Motor neuron (in vitro differentiated cells): ENCODE measurements around the gene PLEKHG4B. TPM values are rescaled to one million over a fixed set of nuclear protein-coding genes. Genes with fewer than 3 reads are reported as not detected.
"Not testable (repeated sequence)": the region's sequence is repeated elsewhere in the genome, so short reads cannot be mapped to it uniquely, and the experiment has no call there.

Experiments used
- ATAC-seq, 8 experiments: fragments of 200-7000 bp; cut with Tn5 transposase; replicated peaks in 6 of 8; 2 replicates each; pipeline ENCODE4 v1.8.0; 2021; ENCODE audit warnings: mild to moderate bottlenecking in 8 of 8, moderate library complexity in 8 of 8
- H3K27ac ChIP-seq, 2 donors: fragments of 250-450 bp; sonication (Bioruptor Pico); 2 replicates each; pipeline ENCODE4 v1.9.0; 2021; ENCODE audit warnings: antibody characterized with exemption in 2 of 2, mild to moderate bottlenecking in 2 of 2, moderate library complexity in 1 of 2
- H3K4me1 ChIP-seq, 2 donors: fragments of 250-450 bp; sonication (Bioruptor Pico); replicated peaks in 1 of 2; 2 replicates each; pipeline ENCODE4 v1.6.1; 2021; ENCODE audit warnings: antibody characterized with exemption in 2 of 2, mild to moderate bottlenecking in 2 of 2, moderate library complexity in 1 of 2
- H3K4me3 ChIP-seq, 5 donors: fragments of 250-450 bp; sonication (Bioruptor Pico); 2 replicates each; pipeline ENCODE4 v1.9.0; 2021; ENCODE audit warnings: antibody characterized with exemption in 5 of 5, mild to moderate bottlenecking in 5 of 5, moderate library complexity in 4 of 5
- WGBS, 10 experiments: fragments of 450-650 bp; shearing (Covaris generic); methylation state at CpG; one replicate each; pipeline ENCODE4 v1.0.0; 2022; 5-methylcytosine and 5-hydroxymethylcytosine counted together
- in situ Hi-C, 9 experiments: fragments of 400-800 bp; cut with MboI; loops; one replicate each; pipeline ENCODE4 v1.15.0; 2021; ENCODE audit warnings: low sequenced_read_pairs in 9 of 9, low pct_unique_long_range_greater_than_20kb in 2 of 9; ENCODE audit not compliant: unreplicated experiment in 9 of 9
- total RNA-seq, 8 experiments: library from RNA; unstranded; fragments of 300-600 nt; gene quantifications; 2 replicates each; pipeline versions ENCODE4 v1.2.3 to v1.2.4, GENCODE V29; 2022

Gene PLEKHG4B
- total RNA-seq, 8 experiments from 2014 or later = 0.09 to 7.3 (median 3.2) TPM

DNA sequence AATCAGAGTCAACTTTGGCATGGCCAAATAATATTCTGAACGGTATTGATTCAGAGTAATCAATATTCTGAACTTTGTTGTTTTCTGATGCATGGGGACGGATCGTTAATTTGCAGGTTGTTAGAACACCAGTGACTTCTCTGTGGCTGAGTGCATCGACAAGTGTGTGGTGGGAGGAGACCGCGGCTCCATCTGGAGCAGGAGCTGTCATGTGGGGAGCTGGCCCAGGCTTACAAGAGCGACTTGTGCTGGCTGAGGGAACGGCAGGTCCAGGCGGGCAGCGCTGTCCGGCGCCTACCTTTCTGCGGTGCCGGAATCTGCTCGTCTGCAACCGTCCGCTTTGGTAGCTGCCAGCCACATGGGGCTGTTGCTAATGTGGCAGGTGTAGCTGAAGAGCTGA, 135.4 kb downstream of the PLEKHG4B start:
- 50 to 100% (median 80%) methylated on average over 1 to 5 of the region's 17 CpGs; no CpG with 5 or more reads in 5 of the 10 experiments for WGBS, 10 experiments
- H3K27ac ChIP-seq, ATAC-seq, in situ Hi-C loops, H3K4me1 ChIP-seq, H3K4me3 ChIP-seq: not testable (repeated sequence)

DNA sequence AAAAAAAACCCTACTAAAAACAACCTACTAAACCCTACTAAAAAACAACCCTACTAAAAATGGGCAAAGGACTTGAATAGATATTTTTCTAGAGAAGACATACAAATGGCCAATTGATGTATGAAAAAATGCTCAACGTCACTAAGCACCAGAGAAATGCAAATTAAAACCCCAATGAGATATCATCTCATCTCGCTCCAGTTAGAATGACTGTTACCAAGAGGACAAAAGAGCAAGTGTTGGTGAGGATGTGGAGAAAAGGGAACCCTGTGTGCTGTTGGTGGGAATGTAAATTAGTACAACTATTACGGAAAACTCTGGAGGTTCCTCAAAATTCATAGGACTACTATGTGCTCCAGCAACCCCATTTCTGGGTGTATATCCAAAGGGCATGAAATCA, 136.9 kb downstream of the PLEKHG4B start:
- WGBS, 10 experiments = 40 to 100% (median 79%) methylated on average over 1 to 3 of the region's 3 CpGs; no CpG with 5 or more reads in 1 of the 10 experiments
- in situ Hi-C loops = no loop called here

DNA sequence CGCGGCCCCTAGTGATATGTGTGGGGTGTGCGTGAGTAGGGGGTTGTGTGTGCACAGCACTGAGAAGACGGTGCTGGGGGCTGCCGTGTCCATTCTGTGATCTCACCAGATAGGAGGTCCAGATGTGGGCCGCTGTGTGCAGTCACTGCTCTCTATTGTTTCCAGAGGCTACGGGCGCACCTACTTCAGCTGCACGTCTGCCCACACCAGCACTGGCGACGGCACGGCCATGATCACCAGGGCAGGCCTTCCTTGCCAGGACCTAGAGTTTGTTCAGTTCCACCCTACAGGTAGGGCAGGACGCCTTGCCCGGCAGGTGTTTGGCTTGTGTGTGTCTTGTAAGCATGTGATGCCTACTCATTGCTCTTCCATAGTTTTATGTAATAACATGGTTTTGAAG, 138.7 kb downstream of the PLEKHG4B start:
- H3K27ac ChIP-seq = no peak overlapping the region
- no peaks in the 10 kb centered on the region for H3K4me1 ChIP-seq
- in situ Hi-C loops = no loop called here
- ATAC-seq = no peak
- no peak overlapping the region for H3K4me3 ChIP-seq
- 100% methylated on average over 1 to 2 of the region's 14 CpGs; no CpG with 5 or more reads in 8 of the 10 experiments for whole genome bisulfite sequencing, 10 experiments

More for the DNA sequence above, 136.9 kb downstream of the PLEKHG4B start:
- Histone ChIP-seq H3K27ac (no peak overlapping the region), H3K4me3 (no peak overlapping the region), H3K4me1 (no peaks in the 10 kb centered on the region)
- ATAC-seq = no peak

DNA sequence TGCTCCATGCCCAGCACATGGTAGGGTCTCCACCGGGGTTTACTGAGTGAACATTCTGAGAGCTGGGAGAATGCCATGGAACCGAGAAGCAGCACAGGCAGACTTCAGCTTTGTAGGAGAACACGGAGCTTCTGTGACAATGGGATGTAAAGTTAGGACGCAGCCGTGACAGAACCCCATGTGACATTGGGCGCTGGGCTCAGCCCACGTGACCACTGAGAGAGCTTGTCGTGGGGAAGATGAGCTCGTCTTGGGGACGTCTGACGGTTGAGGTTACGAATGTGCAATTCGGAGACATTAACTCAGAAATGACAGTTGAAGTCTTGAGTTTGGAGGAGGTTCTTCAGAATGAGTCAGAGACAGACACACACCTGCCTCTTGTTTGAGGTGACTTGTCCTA, 139.7 kb downstream of the PLEKHG4B start:
- no peak overlapping the region for H3K27ac ChIP-seq
- in situ Hi-C loops = no loop called here
- no peaks in the 10 kb centered on the region for H3K4me1 ChIP-seq
- H3K4me3 ChIP-seq = no peak overlapping the region
- no peak for ATAC-seq
- 89 to 100% (median 95%) methylated on average over 1 to 5 of the region's 13 CpGs; no CpG with 5 or more reads in 4 of the 10 experiments for WGBS, 10 experiments

DNA sequence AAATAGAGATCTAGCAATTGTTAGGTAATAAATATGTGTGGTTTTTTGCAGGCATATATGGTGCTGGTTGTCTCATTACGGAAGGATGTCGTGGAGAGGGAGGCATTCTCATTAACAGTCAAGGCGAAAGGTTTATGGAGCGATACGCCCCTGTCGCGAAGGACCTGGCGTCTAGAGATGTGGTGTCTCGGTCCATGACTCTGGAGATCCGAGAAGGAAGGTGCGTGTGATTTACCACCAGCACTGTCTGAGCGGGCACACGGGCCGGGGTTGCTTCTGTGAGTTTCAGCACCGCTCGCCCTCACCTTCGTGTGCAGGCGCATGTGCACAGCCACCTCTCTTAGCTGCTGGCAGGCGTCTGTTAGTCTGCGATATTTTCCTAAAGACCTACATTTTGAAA, 141.5 kb downstream of the PLEKHG4B start:
- H3K4me1 ChIP-seq, H3K27ac ChIP-seq, in situ Hi-C loops, H3K4me3 ChIP-seq, ATAC-seq: not testable (repeated sequence)
- WGBS, 10 experiments = 89 to 100% (median 94%) methylated on average over 2 to 9 of the region's 20 CpGs; no CpG with 5 or more reads in 5 of the 10 experiments

DNA sequence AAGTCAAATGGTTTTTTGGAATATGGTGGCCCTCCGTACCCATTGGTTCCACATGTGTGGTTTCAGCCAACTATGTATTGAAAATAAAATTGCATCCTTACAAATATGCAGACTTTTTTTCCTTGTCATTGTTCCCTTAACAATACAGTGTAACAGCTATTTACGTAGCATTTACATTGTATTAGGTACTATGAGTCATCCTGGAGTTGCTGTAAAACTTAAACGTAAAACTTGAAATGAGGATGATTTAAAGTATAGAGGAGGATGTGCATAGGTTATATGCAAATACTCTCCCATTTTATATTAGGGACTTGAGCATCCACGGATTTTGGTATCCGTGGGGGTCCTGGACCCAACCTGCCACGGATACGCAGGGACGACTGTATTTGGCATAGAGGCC, 142.5 kb downstream of the PLEKHG4B start:
- H3K4me3 ChIP-seq = no peak overlapping the region
- H3K4me1 ChIP-seq = no peaks in the 10 kb centered on the region
- peak in 1 of 8 experiments; percentile 8 for ATAC-seq
- in situ Hi-C loops = no loop called here
- WGBS, 10 experiments = 71 to 100% (median 83%) methylated on average over 2 to 5 of the region's 8 CpGs; no CpG with 5 or more reads in 1 of the 10 experiments
- H3K27ac ChIP-seq = no peak overlapping the region

DNA sequence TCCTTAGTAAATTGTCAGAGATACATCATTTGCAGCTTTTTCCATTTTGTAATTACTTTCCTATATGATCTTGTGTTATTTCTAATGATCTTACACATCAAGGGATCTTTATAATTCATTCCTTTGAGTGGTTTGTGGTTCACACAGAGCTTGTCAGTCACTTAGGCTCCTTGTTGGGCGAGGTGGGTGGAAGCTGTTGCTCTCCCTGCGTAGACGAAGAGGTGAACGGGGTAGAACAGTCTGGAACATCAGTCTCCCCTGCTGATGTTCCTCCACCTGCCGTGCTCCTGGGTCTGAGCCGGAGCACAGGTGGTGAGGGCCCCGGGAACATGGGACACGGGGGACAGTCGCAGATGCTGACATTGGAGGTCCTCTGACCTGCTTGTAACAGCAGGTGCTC, 143.6 kb downstream of the PLEKHG4B start:
- H3K27ac ChIP-seq, in situ Hi-C loops, ATAC-seq, H3K4me1 ChIP-seq, H3K4me3 ChIP-seq: not testable (repeated sequence)
- WGBS, 10 experiments = 92 to 100% (median 93%) methylated on average over 2 to 3 of the region's 9 CpGs; no CpG with 5 or more reads in 7 of the 10 experiments

DNA sequence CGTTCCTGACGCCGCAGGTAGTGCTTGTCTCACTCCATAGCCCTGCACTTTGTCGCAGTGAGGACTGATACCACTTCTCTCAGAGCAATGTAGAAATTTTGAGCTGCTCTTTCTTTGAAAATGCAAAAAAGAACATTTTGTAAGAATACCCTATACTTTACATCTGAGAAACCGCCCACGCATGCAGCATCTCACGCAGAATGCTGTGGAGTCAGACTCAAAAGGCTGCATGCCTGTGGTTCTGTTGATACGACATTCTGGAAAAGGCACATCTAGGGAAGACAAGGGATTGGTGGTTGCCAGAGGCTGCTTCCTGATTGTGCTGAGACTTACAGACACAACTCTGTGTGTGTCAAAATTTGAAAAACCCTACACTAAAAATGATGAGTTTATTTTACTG, 146.0 kb downstream of the PLEKHG4B start:
- H3K27ac ChIP-seq, ATAC-seq, H3K4me1 ChIP-seq, in situ Hi-C loops, H3K4me3 ChIP-seq: not testable (repeated sequence)
- WGBS, 10 experiments = 100% methylated on average over 1 to 4 of the region's 8 CpGs; no CpG with 5 or more reads in 6 of the 10 experiments

Other genes starting within 250 kb of the PLEKHG4B start
- 1 to 10 TPM in 1 of 8 experiments, under 1 TPM in 4, not detected in 3; 0.18 to 4.5 (median 0.25) TPM for gene LRRC14B, start 99.3 kb downstream of the PLEKHG4B start, total RNA-seq
- 10 to 100 TPM in 1 of 8 experiments, 1 to 10 TPM in 7; 5.9 to 10.8 (median 7.9) TPM for gene CCDC127, start 126.0 kb downstream of the PLEKHG4B start, total RNA-seq
- 100 to 1,000 TPM in 3 of 8 experiments, 10 to 100 TPM in 5; 61.7 to 154 (median 81.6) TPM for gene SDHA, start 126.2 kb downstream of the PLEKHG4B start, total RNA-seq
- 100 to 1,000 TPM in 3 of 8 experiments, 10 to 100 TPM in 5; 37.3 to 116 (median 72.6) TPM for gene PDCD6, start 179.5 kb downstream of the PLEKHG4B start, total RNA-seq
- gene AHRR, start 229.5 kb downstream of the PLEKHG4B start, total RNA-seq = 10 to 100 TPM in 1 of 8 experiments, 1 to 10 TPM in 7; 1.1 to 24.0 (median 1.6) TPM